ENCODE measurements around the gene MYO1D.

DNA sequence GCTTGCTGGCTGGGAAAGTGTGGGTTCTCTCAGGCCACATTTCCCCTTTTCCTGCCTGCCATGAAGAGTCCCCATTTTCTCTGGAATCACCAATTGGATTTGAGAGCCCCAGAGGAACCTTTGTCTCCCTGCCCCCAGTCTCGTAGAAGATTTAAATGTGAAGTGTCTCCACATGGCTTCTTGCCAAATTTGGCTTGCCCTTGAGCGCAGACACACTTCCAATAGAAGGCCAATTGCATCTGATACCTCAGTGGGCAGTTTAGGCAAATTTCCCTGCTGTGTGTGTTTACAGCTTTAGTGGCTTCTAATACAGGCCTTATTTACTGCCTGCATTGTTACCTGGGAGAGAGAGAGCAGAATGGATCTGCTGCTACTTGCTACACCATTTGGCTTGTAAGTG, 360.5 kb downstream of the MYO1D start:
- TF ChIP-seq, protein P1, sequence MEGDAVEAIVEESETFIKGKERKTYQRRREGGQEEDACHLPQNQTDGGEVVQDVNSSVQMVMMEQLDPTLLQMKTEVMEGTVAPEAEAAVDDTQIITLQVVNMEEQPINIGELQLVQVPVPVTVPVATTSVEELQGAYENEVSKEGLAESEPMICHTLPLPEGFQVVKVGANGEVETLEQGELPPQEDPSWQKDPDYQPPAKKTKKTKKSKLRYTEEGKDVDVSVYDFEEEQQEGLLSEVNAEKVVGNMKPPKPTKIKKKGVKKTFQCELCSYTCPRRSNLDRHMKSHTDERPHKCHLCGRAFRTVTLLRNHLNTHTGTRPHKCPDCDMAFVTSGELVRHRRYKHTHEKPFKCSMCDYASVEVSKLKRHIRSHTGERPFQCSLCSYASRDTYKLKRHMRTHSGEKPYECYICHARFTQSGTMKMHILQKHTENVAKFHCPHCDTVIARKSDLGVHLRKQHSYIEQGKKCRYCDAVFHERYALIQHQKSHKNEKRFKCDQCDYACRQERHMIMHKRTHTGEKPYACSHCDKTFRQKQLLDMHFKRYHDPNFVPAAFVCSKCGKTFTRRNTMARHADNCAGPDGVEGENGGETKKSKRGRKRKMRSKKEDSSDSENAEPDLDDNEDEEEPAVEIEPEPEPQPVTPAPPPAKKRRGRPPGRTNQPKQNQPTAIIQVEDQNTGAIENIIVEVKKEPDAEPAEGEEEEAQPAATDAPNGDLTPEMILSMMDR (IDR thresholded peaks at IDR 0.05): no peak
- no peak for TF ChIP-seq EP300 (IDR thresholded peaks at IDR 0.05)
- no peak for TF ChIP-seq POLR2A (IDR thresholded peaks at IDR 0.05)
- TF ChIP-seq POLR2AphosphoS5 (IDR thresholded peaks at IDR 0.05): no peak
